Glomerular endothelial cell (primary cell): Measurements from ENCODE around the gene LRRC27. TPM values are rescaled to one million over a fixed set of nuclear protein-coding genes. Genes with fewer than 3 reads are reported as not detected.
"Not testable (repeated sequence)": the region's sequence is repeated elsewhere in the genome, so short reads cannot be mapped to it uniquely, and the experiment has no call there.

Experiments
- DNase-seq: peaks from one replicate; pipeline ENCODE4 v3.0.0-alpha.2; 2011; ENCODE audit warnings: low read depth, low spot score; ENCODE audit errors: extremely low read depth
- total RNA-seq: library from RNA; depleted of rRNA; stranded (reverse); fragments of >200 nt; gene quantifications from 2 replicates; pipeline ENCODE4 v1.2.3, GENCODE V29; 2015

LRRC27 gene
- 8.5 and 18.4 TPM in 2 replicates for total RNA-seq

DNA sequence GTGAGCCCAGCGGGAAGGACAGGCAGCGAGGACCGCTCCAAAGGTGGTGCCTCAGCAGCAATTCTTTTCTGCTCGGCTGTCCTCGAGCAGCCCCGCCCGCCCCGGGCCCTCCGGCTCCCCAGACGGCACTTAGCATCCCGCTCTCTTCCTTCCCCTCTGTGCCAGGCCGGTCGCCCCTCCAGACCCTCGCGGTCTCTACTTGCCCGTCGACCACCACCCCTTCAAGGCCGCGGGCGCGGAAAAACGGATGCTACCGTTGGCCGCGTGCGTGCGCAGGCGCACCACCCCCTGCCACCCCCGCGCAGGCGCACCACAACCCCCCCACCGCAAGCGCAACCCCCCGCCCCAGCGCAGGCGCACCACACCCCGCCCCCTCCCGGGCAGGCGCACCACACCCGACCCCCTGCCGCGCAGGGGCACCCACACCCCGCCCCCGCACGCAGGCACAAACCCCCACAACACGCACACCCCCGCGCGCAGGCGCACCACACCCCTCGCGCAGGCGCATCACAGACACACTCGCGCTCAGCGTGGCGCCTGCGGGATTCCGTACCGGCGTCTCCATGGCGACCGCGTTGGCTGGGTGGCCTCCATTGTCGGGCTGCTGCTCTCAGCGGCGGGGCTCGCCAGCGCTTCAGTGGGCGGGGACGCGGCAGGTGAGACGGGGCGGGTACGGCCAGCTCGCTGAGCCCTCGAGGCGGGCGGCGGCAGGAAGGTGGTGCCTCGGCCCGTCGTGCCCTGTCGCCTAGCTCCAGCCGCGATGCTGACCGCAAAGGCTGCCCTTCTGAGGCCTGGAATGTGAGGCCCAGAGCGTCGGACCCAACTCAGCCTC is at the start of gene LRRC27:
TSS of gene LRRC27 (plus strand) at position 593 of the 832 bp plus-strand sequence. CDS start 1,332 bp downstream, outside the sequence.
- DNase-seq, result peak; percentile 57

DNA sequence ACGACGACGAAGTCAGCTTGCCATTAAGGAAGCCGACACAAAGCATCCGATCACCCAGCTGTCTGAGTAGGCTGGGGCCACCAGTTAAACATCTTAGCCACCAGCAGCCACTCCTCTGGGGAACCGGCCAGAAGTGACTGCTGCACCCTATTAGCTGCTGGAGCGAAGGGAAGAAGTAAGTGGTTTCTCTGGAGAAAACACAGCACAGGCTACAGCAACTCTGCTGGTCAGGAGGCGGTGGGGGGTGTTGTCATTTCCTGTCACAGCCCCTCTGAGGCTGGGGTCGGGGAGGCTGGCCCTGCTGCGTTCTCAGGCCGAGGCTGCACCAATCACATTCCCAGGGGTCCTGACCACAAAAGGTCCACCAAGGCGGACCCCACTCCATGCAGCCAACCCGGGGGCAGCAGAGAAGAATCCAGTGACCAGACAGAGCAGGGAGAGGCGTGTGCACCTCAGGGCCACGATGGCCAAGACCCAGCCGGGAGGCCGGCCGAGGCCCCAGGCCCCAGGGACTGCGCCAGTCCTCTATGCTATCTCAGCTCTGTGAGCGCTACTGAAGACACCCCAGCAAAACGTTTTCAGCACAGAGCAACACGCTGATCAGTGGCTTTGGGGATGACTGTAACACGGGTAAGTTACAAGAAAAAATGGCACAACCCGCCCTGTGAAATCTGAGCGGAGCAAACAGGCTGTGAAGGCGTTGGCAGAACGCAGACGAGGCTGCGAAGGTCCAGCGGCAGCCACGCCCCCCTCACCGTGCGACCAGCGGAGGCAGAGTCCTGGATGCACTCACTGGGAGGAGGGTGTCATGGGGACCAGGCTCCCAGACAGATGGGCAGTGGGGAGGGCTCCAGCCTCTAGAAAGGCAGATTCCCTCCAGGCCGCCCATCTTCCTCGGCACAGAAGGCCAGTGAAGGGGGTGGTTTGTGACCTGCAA is 49.1 kb upstream of the LRRC27 start:
- no peak for DNase-seq

DNA sequence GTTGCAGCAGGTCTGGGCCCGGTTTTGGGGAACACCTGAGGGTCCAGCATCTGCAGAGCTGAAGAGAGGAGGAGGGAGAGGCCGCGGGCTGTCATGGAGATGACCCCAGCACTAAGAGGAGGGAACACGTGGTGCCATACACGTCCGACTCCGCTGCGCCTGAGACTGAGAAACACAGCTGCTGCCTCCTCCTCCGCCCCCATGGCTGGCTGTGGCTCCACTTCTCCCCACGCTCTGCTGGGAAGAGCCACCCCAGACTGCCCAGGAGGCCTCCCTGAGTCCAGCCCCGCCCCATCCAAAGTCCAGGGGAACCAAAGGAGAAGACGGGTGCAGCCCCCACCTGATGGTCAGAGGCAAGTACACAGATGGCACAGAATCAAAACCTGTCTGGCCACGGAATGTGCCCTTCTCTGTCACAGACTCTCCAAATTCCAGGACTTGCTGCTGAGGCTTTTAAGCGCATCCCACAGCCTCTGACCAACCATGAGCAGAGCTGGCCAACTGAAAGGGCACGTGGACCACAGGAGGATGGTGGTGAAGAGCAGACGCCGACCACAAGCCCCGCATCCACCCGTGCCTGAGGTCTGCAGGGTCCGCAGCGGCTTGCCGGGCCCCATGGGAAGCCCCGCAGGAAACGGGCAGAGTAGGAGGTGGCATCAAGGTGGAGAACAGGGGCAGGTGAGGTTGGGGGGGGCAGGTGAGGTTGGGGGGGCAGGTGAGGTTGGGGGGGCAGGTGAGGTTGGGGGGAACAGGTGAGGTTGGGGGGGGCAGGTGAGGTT is 48.2 kb upstream of the LRRC27 start:
- no peak for DNase-seq

DNA sequence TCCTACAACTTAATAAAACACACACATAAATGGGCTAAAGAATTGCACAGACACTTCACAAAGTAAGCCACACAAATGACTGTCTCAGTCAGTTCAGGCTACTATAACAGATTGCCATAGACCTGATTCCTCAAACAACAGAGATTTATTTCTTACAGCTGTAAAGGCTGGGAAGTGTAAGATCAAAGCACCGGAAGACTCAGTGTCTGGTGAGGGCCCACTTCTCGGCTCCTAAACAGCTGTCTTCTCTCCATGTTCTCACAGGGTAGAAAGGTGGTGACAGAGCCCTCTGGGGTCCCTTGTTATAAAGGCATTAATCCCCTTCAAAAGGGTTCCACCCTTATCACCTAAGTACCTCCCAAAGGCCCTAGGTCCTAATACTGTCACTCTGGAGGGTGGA is 42.6 kb upstream of the LRRC27 start:
- DNase-seq, result no peak

DNA sequence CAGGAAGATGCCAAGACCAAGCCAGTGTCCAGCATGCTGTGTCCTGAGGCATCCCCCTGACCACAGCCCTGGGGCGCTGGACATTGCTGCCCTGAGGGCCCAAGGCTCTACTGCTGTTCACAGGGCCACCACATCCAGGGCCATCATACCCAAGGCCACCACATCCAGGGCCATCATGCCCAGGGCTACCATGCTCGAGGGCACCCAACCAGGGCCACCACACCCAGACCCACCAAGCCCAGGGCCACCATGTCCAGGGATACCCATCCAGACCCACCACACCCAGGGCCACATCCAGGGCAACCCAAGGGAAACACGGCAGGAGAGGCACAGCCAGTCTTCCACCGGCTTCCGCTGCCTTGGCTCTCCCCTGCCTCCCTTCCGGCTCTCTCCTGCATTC is 41.4 kb upstream of the LRRC27 start:
- no peak for DNase-seq

DNA sequence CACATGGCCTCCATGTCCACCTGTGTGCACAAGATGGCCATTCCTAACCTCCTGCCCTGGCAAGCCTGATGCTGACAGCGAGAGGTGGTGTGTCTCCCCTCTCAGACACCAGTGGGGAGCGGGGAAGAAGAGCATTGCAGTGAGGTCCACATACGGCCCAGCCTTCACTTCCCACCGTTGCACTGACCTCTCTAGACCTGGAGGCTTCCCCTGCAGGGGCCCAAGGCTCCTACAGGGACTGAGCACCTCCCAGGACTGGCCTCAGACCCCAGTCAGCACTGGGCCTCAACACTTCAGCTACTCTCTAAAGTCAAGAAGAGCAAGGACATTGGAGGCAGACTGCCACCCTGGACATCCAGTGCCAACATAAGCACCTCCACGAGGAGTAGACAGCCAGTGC is 40.2 kb upstream of the LRRC27 start:
- no peak for DNase-seq

DNA sequence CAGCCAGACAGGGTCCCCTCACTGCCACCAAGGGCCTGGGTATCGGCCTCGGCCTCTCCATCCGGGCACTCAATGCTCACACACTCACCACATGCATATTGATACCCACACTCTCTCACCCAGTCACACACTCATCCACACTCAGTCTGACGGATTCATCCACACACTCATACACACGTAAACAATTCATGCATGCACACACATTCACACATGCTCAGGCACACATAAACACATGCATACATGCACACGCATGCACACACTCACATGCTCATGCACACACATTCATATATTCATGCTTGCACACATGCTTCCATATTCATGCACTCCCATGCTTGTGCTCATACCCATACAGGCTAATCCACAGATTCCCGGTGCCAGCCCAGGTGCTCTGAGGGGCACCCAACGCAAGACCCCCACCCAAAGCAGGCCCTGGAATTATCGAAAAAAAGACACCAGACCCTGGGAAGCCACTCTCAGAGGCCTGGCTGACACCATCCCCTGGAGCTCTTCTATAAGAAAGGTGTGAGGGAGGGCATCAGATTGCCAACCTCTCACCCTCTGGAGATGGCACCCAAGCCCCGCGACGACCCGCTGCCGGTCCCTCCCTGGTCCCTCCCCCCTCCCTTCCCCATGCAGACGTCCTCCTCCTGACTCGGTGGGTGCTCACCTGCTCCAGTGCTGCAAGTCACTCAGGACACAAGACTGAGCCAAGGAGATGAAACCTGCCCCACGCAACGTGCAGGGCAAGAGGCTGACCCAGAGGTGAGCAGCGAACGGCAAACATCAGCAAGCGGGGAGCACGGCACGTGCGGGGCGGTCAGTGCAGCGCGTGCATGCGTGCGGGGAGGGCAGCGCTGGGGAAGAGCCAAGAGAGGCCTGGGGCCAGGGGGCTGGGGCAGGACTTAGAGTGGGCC is 39.4 kb upstream of the LRRC27 start:
- no peak for DNase-seq

DNA sequence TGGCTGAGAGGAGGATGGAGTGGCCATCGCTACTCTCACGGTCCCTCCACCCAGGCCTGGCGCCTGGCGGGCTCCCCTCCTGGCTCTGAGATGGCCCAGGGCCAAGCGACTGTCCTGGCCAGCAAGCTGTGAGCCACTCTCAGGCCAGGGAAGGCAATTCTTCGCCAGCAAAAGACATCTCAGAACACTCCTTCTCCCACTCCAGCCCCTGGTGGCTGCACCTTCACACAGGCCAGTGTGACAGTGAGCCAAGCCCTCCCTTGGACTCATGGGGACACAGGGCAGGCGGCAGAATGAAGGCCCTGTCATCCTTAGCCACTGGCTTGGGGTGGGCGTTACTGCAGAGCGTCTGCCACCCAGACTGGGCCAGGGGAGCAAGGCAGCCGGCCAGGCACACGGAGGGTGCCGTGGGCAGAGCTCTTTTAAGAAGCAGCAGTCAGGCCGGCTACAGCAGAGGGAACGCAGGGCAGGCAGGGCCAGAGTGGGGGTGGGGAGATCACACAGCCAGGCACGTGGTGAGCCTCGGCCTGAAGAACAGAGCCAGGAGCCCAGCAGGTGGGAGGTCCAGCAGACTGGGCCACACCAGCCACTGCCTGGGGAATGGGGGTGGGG is 38.7 kb upstream of the LRRC27 start:
- no peak for DNase-seq

DNA sequence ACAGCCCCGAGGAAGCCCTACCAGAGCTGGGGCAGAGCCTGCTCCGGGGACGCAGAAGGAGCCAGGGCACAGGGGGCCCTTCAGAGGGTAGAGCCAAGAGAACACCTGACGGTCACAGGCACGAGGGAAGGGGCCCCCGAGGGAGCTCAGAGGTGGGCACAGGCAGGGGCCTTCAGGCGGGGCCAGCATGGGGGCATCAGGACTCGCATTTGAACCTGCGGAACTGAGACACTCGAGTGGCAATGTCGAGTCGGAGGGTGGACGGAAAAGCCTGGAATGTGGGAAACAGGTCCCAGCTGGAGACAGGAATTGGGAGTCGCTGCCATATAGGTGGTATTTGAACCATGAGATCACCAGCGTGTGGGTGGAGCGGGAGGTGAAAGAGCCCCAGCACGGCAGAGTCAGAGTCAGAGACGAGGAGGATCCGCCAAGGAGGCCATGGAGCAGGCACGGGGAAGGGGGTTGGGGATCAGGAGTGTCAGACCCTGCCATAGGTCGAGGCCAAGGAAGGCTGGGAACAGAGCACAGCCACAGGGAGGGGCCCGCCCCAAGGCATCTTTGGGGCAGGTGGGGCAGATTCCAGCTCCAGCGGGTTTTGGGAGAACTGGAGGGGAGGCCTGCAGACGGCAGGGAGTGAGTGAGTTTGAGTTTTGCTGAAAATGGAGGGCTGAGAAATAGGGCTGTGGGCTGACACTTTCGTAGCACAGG is 38.0 kb upstream of the LRRC27 start:
- no peak for DNase-seq

DNA sequence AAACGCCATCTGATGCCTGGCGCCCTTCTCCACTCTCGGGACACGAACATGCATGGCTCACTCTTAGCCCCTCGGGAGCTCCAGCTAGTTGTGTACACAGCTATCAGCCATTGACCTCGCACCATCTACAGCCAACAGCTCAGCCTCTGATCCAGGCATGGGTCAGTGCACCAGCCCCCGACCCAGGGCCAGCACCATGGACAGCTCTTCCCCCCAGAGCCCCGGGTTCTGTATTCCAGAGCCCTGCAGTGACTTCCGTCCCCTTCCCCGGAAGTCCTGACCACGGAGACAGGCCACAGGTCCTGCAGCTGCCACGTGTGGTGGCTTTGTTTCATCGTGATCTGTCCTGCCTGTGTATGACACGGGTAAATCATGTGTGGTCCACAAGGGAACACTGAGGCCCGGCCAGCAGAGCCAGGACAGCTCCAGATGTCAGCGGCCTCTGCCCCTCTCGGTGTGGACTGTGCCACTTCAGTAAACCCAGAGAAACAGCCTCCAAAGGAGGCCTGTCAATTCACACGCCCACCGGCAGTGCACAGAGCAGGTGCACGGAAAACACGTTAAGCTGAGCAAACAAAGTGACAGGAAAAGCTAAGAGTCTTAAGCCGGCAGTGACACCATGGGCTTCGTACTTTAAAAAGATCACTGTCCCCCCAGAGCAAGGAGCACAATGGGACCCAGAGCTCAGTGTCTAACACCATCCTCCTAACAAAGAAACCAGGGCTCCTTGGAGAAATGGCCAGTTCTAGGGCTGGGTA is 37.3 kb upstream of the LRRC27 start:
- no peak for DNase-seq

DNA sequence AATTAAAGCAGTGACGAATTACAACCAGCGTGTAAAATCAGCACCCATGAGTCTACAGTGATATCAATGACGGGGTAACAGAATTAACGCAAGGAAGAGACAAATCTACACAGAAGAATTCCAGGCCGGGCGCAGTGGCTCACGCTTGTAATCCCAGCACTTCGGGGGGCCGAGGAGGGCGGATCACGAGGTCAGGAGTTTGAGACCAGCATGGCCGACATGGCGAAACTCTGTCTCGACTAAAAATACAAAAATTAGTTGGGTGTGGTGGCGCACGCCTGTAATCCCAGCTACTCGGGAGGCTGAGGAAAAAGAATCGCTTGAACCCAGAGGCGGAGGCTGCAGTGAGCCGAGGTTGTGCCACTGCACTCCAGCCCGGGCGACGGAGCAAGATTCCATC is 36.5 kb upstream of the LRRC27 start:
- DNase-seq, result not testable (repeated sequence)

DNA sequence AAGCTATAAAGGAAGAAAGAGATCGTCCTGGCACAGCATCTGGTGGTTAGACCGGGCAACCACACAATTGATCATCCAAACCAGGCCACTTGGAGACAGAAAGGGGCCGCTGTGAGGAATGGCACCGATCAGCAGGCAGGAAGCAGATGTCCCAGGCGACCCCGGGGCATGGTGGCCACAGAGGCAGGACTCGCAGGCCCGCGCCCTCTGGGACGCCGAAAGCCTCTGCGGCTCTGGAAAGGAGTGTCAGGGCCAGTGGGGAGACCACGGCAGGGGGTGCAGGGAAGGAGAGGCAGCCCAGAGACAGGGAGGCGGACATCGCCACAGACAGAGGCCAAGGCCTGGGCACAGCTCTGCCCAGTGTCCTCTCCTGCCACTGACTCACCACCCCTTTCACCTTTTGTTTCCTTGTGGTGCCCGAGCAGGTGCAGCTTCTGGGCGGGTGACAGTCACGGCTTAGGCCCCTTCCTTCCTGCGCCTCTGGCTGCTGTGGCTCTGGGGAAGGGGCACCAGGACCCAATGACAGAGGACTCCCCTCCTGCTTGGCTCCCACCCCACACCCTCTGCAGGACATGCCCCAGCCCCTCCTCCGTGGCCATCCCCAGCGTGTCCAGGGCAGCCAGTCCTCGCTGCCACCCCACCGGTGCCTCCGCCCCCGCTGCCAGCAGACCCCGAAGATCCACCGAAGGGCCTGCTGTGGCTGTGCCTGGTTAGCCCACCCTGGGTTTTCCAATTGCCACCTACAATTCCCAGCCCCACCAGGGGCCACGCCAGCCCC is 35.1 kb upstream of the LRRC27 start:
- no peak for DNase-seq

DNA sequence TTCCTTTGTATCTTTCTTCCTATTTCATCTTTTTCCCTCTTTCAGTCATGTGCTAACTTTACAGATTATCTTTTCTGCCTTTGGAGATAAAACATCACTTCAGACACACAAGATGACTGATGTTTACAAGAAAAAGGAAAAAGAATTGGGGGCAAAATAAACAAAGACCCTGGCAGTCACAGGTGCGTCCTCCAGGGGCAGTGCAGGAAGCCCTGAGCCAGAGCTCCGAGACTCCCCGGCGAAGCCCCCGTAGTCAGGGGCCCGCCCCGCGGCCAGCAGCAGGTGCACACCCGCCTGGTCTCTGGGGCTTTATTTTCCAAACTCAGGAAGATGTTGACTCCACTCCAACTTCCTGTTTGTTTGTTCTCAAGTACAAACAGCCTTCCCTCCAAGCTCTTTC is 34.5 kb upstream of the LRRC27 start:
- no peak for DNase-seq

DNA sequence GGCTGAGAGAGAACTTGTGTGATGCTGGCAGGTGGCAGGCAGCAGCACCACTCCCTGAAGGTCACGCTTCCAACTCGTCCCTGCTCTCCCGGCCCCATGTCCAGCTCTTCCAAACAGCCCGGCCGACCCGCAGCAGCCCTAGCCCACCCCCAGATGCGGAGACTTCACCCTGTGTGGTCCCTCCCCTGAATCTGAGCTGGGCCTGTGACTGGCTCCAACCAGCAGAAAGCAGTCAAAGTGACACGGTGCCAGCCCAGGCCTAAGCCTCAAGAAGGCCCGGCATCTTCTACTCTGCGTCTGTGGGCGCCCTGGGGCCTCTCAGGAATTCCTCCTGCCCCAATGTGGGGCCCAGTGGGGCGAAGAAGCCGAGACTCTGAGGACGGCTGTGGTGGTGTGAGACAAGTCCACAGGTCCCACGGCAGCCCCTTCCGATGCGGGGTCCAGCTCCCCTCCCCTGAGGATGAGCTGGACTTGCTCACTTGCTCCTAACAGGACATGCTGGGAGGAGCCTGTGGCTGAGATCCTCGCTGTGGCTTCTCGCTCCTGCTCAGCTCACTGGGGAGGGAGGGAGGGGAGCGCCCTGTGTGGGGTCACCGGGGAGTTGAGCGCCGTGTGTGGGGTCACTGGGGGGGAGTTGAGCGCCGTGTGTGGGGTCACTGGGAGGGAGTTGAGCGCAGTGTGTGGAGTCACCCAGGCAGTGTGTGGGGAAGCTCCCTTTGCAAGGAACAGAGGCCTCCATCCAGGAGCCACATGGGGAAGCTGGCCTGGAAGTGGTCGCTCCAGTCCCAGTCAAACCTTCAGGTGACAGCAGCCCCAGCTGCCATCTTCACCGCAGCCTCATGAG is 33.7 kb upstream of the LRRC27 start:
- no peak for DNase-seq

DNA sequence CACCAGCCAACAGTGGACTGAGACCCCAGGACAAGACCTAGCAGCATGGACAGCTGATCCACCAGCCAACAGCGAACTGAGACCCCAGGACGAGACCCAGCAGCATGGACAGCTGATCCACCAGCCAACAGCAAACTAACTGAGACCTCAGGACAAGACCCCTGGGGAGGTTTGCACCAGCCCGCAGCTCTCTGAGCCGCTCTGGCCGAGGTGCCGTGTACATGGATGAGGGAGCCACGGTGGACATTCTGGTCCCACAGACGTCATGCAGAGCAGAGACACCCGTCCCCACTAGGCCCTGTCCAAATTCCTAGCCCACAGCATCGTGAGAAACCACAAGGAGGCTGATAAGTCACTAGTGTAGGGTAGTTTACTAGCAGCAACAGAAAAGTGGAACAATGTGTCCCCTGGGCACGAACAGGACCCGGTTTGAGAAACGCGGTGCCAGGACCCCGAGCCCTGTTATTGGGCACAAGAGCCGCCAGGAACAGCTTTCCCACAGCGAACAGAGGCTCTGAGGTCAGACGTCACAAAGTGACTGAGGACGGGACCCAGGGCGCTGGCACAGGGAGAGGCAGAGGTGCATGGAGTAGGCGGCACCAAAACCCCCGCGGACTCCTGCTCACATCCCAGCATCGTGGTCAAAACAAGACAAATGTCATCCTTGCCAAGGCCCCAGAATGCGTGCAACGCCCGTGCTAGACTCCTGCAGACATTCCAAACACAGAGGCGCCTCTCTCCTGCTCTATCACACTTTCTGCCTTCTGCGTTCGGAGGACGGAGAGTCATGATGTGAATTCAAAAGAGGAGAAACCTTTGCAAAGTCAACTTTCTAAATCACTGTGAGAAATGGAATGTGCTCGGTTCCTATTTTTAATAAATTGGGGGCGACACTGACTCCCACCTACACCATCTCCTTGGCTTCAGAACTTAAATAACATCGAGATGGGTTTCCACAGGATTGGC is 32.3 kb upstream of the LRRC27 start:
- no peak for DNase-seq
